Measurements from ENCODE around the gene HSPG2. TPM values are rescaled to one million over a fixed set of nuclear protein-coding genes. Genes with fewer than 3 reads are reported as not detected.
A peak's percentile ranks its signal among the peaks of the same experiment; 100 is the strongest.
"Not testable (repeated sequence)": the region's sequence is repeated elsewhere in the genome, so short reads cannot be mapped to it uniquely, and the experiment has no call there.

The HSPG2 gene
- total and polyA plus RNA-seq, 8 donors = 150 to 434 (median 196) TPM

DNA sequence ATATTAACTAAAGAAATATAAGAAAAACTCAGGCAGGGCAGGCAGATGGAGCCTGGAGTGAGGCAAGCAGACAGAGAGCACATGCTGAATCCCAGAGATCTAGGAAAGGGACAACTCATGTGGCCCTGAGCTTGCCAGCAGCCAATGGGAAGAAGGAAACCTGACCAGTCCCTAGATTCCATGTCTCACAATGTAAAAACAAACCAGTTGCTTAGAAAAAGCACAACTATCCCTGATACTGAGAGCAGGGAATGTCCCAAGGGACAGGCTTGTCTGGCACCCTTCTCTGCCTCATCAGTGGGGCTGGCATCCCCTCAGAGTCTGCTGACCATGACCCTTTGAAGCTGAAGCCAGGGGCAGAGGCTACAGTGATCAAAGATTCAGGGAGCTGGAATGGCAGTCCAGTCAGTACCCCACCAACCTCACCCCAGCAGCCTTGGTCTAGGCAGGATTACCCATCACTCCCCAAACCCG is 27.8 kb downstream of the HSPG2 start:
- TF ChIP-seq, protein P1, sequence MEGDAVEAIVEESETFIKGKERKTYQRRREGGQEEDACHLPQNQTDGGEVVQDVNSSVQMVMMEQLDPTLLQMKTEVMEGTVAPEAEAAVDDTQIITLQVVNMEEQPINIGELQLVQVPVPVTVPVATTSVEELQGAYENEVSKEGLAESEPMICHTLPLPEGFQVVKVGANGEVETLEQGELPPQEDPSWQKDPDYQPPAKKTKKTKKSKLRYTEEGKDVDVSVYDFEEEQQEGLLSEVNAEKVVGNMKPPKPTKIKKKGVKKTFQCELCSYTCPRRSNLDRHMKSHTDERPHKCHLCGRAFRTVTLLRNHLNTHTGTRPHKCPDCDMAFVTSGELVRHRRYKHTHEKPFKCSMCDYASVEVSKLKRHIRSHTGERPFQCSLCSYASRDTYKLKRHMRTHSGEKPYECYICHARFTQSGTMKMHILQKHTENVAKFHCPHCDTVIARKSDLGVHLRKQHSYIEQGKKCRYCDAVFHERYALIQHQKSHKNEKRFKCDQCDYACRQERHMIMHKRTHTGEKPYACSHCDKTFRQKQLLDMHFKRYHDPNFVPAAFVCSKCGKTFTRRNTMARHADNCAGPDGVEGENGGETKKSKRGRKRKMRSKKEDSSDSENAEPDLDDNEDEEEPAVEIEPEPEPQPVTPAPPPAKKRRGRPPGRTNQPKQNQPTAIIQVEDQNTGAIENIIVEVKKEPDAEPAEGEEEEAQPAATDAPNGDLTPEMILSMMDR (IDR thresholded peaks at IDR 0.05) = no peak
- Histone ChIP-seq H3K9me3 (no peaks in the 10 kb centered on the region), H3K27me3 (no peaks in the 10 kb centered on the region), H3K27ac (peak overlapping the region; percentile 65 to 81), H3K36me3 (no peaks in the 10 kb centered on the region), H3K4me1 (peaks cover 63 to 92% of the 10 kb centered on the region in 2 donors), H3K4me3 (no peak overlapping the region)
- ATAC-seq = no peak
- DNase-seq = no peak
- intact Hi-C loops (cut with DNase I) = no loop called here

DNA sequence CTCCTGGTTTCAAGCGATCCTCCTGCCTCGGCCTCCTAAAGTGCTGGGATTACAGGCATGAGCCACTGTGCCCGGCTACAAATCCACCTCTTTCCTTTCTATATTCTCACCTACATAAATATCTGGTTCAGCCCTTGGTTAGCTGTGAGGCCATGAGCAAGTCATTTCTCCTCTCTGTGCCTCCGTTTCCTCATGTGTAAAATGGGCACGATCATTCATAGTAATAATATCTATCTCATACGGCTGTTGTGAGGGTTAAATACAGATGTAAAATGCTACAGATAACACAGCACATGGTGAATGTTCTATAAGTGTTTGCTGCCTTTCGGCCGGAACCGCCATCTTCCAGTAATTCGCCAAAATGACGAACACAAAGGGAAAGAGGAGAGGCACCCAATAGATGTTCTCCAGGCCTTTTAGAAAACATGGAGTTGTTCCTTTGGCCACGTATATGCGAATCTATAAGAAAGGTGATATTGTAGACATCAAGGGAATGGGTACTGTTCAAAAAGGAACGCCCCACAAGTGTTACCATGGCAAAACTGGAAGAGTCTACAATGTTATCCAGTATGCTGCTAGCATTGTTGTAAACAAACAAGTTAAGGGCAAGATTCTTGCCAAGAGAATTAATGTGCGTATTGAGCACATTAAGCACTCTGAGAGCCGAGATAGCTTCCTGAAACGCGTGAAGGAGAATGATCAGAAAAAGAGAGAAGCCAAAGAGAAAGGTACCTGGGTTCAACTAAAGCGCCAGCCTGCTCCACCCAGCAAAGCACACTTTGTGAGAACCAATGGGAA is 29.2 kb downstream of the HSPG2 start:
- H3K27ac ChIP-seq = peak overlapping the region; percentile 58 to 81
- ATAC-seq; H3K36me3 ChIP-seq; H3K27me3 ChIP-seq; intact Hi-C loops (cut with DNase I); H3K4me3 ChIP-seq; H3K9me3 ChIP-seq: not testable (repeated sequence)
- DNase-seq = peak in 1 of 4 donors; percentile 43
- peaks cover 62 to 84% of the 10 kb centered on the region in 2 donors for H3K4me1 ChIP-seq

- Histone ChIP-seq H3K4me1 (peaks cover 60 to 80% of the 10 kb centered on the region in 2 donors), H3K27ac (peak overlapping the region; percentile 58 to 67)
- intact Hi-C loops (cut with DNase I) = no loop called here
Measured at GRCh38 chr1:21907079-21907418, 30.1 kb downstream of the HSPG2 start.

GRCh38 chr1:21906173-21907078 is 30.7 kb downstream of the HSPG2 start:
- H3K9me3 ChIP-seq = no peaks in the 10 kb centered on the region
- H3K27me3 ChIP-seq = no peaks in the 10 kb centered on the region
- H3K4me1 ChIP-seq = peaks cover 61 to 80% of the 10 kb centered on the region in 2 donors
- DNase-seq (peak in 2 of 4 donors; percentile 65 to 75), ATAC-seq (peak; percentile 41)
- TF ChIP-seq, protein P1 (IDR thresholded peaks at IDR 0.05) = no peak
- no peaks in the 10 kb centered on the region for H3K36me3 ChIP-seq
- intact Hi-C loops (cut with DNase I) = no loop called here
- peak overlapping the region; percentile 58 to 67 for H3K27ac ChIP-seq
- H3K4me3 ChIP-seq = no peak overlapping the region

More at GRCh38 chr1:21907079-21907418, 30.1 kb downstream of the HSPG2 start:
- ATAC-seq (no peak), DNase-seq (no peak)
- Histone ChIP-seq H3K4me3 (no peak overlapping the region), H3K9me3 (no peaks in the 10 kb centered on the region), H3K36me3 (no peaks in the 10 kb centered on the region), H3K27me3 (no peaks in the 10 kb centered on the region)
- TF ChIP-seq, protein P1 (IDR thresholded peaks at IDR 0.05) = no peak

GRCh38 chr1:21904704-21905520 is 32.2 kb downstream of the HSPG2 start:
- ATAC-seq (peak; percentile 63), DNase-seq (peak in 1 of 4 donors; percentile 58)
- intact Hi-C loops (cut with DNase I) = no loop called here
- no peaks in the 10 kb centered on the region for H3K27me3 ChIP-seq
- H3K9me3 ChIP-seq = no peaks in the 10 kb centered on the region
- no peaks in the 10 kb centered on the region for H3K36me3 ChIP-seq
- TF ChIP-seq, protein P1 (IDR thresholded peaks at IDR 0.05) = no peak
- H3K4me3 ChIP-seq = no peak overlapping the region
- peaks cover 49 to 81% of the 10 kb centered on the region in 2 donors for H3K4me1 ChIP-seq
- H3K27ac ChIP-seq = peak overlapping the region; percentile 66 to 67

All from left lung (tissue), 10 donors.